ENCODE data around the gene NEK10. TPM values are rescaled to one million over a fixed set of nuclear protein-coding genes. Genes with fewer than 3 reads are reported as not detected.
"Not testable (repeated sequence)": the region's sequence is repeated elsewhere in the genome, so short reads cannot be mapped to it uniquely, and the experiment has no call there.

NEK10 gene
- total RNA-seq (2022): 1.7 and 2.3 TPM in 2 replicates
- percentile 40 among the genes with signal in this experiment for Bru-seq, nascent RNA
- BruChase-seq, experiment 1, labeled RNA remaining after a 6-hour chase: percentile 34 among the genes with signal in this experiment
- percentile 37 among the genes with signal in this experiment for BruChase-seq, experiment 2, labeled RNA remaining after a 2-hour chase
- long read RNA-seq: 0 reads

GRCh38 chr3:27368831-27369607 lies at the start of gene NEK10:
NEK10 (minus strand) TSS chr3:27369383; CDS start chr3:27352882, 16,501 bp downstream.
- Mint-ChIP-seq H3K9me3 (ENCODE audit: low read depth, unreplicated experiment) (no peaks in the 10 kb centered on the region), H3K27me3 (ENCODE audit: unreplicated experiment) (no peaks in the 10 kb centered on the region), H3K4me3 (ENCODE audit: low read depth, unreplicated experiment) (peak within 1 kb of the TSS; percentile 99), H3K36me3 (ENCODE audit: insufficient read depth, unreplicated experiment) (peaks cover 16% of the 10 kb centered on the region), H3K4me1 (ENCODE audit: low read depth, unreplicated experiment) (peaks cover 8% of the 10 kb centered on the region), H3K27ac (ENCODE audit: unreplicated experiment) (peak within 1 kb of the TSS; percentile 95)
- no TSS peak for BruUV-seq (replicated peaks)
- intact Hi-C loops (cut with micrococcal nuclease; ENCODE audit: unreplicated experiment): no loop called here
- CTCF ChIA-PET: no interaction called here
- no peak for TF ChIP-seq CTCF (IDR thresholded peaks at IDR 0.05; ENCODE audit: unreplicated experiment)
- DNase-seq: peak; percentile 94

- H3K27me3 Mint-ChIP-seq (ENCODE audit: unreplicated experiment): no peaks in the 10 kb centered on the region
- H3K4me1 Mint-ChIP-seq (ENCODE audit: low read depth, unreplicated experiment): no peaks in the 10 kb centered on the region
- CTCF ChIA-PET: no interaction called here
- intact Hi-C loops (cut with micrococcal nuclease; ENCODE audit: unreplicated experiment): loop anchor here (10.0 kb wide), 1 partner anchor 50 kb away; no protein-coding TSS in a partner anchor
- BruUV-seq (replicated peaks): no TSS peak
- DNase-seq: no peak
- no peak for TF ChIP-seq CTCF (IDR thresholded peaks at IDR 0.05; ENCODE audit: unreplicated experiment)
- peaks cover 18% of the 10 kb centered on the region for H3K36me3 Mint-ChIP-seq (ENCODE audit: insufficient read depth, unreplicated experiment)
- H3K27ac Mint-ChIP-seq (ENCODE audit: unreplicated experiment): no peak overlapping the region
- no peaks in the 10 kb centered on the region for H3K9me3 Mint-ChIP-seq (ENCODE audit: low read depth, unreplicated experiment)
- no peak overlapping the region for H3K4me3 Mint-ChIP-seq (ENCODE audit: low read depth, unreplicated experiment)
These were observed 46.0 kb upstream of the NEK10 start for GRCh38 chr3:27415202-27415601.

- H3K4me1 Mint-ChIP-seq (ENCODE audit: low read depth, unreplicated experiment): peaks cover 7% of the 10 kb centered on the region
- no TSS peak for BruUV-seq (replicated peaks)
- CTCF ChIA-PET: no interaction called here
These were observed 23.9 kb upstream of the NEK10 start for GRCh38 chr3:27392950-27393679.

GRCh38 chr3:27392414-27392813 lies 23.2 kb upstream of the NEK10 start:
- BruUV-seq (replicated peaks); H3K27ac Mint-ChIP-seq (ENCODE audit: unreplicated experiment); H3K4me1 Mint-ChIP-seq (ENCODE audit: low read depth, unreplicated experiment); DNase-seq; CTCF ChIA-PET; intact Hi-C loops (cut with micrococcal nuclease; ENCODE audit: unreplicated experiment); H3K27me3 Mint-ChIP-seq (ENCODE audit: unreplicated experiment); H3K9me3 Mint-ChIP-seq (ENCODE audit: low read depth, unreplicated experiment); H3K4me3 Mint-ChIP-seq (ENCODE audit: low read depth, unreplicated experiment): not testable (repeated sequence)
- peaks cover 18% of the 10 kb centered on the region for H3K36me3 Mint-ChIP-seq (ENCODE audit: insufficient read depth, unreplicated experiment)

More at GRCh38 chr3:27392950-27393679, 23.9 kb upstream of the NEK10 start:
- no peak overlapping the region for H3K27ac Mint-ChIP-seq (ENCODE audit: unreplicated experiment)
- no peaks in the 10 kb centered on the region for H3K9me3 Mint-ChIP-seq (ENCODE audit: low read depth, unreplicated experiment)
- no peak for TF ChIP-seq CTCF (IDR thresholded peaks at IDR 0.05; ENCODE audit: unreplicated experiment)
- no peak for DNase-seq
- H3K4me3 Mint-ChIP-seq (ENCODE audit: low read depth, unreplicated experiment): no peak overlapping the region
- peaks cover 19% of the 10 kb centered on the region for H3K36me3 Mint-ChIP-seq (ENCODE audit: insufficient read depth, unreplicated experiment)
- H3K27me3 Mint-ChIP-seq (ENCODE audit: unreplicated experiment): no peaks in the 10 kb centered on the region
- intact Hi-C loops (cut with micrococcal nuclease; ENCODE audit: unreplicated experiment): no loop called here
